ENCODE data around the gene MGAT3. TPM values are rescaled to one million over a fixed set of nuclear protein-coding genes. Genes with fewer than 3 reads are reported as not detected.

The MGAT3 gene
- total and polyA plus RNA-seq, 2 donors = 1.6 to 3.7 TPM

DNA sequence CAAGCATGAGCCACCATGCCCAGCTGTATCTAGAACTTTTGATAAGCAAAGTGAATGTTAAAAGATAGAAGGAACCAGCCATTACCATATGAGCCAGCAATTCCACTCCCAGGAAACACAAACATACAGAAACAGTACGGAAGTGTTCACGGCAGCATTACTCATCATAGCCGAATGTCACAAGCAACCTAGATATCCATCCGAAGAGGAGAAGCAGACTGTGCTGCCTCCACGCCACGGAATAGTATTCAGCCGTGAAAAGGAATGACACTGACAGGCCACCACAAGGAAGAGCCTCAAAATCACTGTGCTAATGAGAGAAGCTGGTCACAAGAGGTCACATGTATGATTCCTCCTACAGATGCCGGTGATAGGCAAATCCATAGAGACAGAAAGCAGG is 17.6 kb upstream of the MGAT3 start:
- Histone ChIP-seq H3K4me3 (ENCODE audit: low read length in 2 of 2) (no peak overlapping the region), H3K9me3 (ENCODE audit: control insufficient read depth in 2 of 2, insufficient read depth in 1 of 2, low read length in 1 of 2) (peaks cover 0 to 6% of the 10 kb centered on the region in 2 donors), H3K27ac (ENCODE audit: low read depth in 1 of 2, low read length in 1 of 2) (no peak overlapping the region), H3K36me3 (ENCODE audit: control insufficient read depth in 2 of 2, insufficient read depth in 2 of 2, low read length in 1 of 2) (peaks cover 4 to 7% of the 10 kb centered on the region in 2 donors), H3K27me3 (ENCODE audit: control insufficient read depth in 2 of 2, insufficient read depth in 1 of 2, low read length in 1 of 2) (peaks cover 0 to 11% of the 10 kb centered on the region in 2 donors), H3K4me1 (ENCODE audit: control insufficient read depth in 2 of 2, insufficient read depth in 2 of 2, low read length in 2 of 2) (peaks cover 11 to 20% of the 10 kb centered on the region in 2 donors)
- DNase-seq (ENCODE audit: low read depth in 6 of 9, low spot score in 9 of 9) = no peak
- WGBS = 90% methylated on average over 8 of the region's 8 CpGs

DNA sequence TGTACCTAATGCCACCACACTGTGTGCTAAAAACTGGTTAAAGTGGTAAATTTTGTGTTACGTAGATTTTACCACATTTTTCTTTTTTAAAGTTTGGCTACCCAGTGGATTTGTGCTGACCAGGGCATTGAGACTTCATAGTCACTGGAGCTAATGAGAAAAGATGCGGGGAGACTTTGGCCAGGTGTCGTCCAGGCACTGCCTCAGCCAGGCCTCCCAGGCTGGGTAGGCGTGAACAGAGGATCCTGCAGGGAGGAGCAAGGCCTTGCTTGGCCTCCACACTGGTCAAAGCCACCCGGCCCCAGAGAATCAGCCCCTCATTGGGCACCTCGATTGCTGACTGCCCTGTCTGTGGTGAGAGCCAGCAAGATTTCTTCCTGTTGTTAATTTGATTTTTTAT is 13.4 kb upstream of the MGAT3 start:
- Histone ChIP-seq H3K4me3 (ENCODE audit: low read length in 2 of 2) (no peak overlapping the region), H3K4me1 (ENCODE audit: control insufficient read depth in 2 of 2, insufficient read depth in 2 of 2, low read length in 2 of 2) (peaks cover 25 to 44% of the 10 kb centered on the region in 2 donors), H3K36me3 (ENCODE audit: control insufficient read depth in 2 of 2, insufficient read depth in 2 of 2, low read length in 1 of 2) (no peaks in the 10 kb centered on the region), H3K27me3 (ENCODE audit: control insufficient read depth in 2 of 2, insufficient read depth in 1 of 2, low read length in 1 of 2) (peaks cover 0 to 9% of the 10 kb centered on the region in 2 donors), H3K27ac (ENCODE audit: low read depth in 1 of 2, low read length in 1 of 2) (no peak overlapping the region), H3K9me3 (ENCODE audit: control insufficient read depth in 2 of 2, insufficient read depth in 1 of 2, low read length in 1 of 2) (peaks cover 0 to 10% of the 10 kb centered on the region in 2 donors)
- WGBS = 97% methylated on average over 6 of the region's 6 CpGs
- DNase-seq (ENCODE audit: low read depth in 6 of 9, low spot score in 9 of 9) = no peak

DNA sequence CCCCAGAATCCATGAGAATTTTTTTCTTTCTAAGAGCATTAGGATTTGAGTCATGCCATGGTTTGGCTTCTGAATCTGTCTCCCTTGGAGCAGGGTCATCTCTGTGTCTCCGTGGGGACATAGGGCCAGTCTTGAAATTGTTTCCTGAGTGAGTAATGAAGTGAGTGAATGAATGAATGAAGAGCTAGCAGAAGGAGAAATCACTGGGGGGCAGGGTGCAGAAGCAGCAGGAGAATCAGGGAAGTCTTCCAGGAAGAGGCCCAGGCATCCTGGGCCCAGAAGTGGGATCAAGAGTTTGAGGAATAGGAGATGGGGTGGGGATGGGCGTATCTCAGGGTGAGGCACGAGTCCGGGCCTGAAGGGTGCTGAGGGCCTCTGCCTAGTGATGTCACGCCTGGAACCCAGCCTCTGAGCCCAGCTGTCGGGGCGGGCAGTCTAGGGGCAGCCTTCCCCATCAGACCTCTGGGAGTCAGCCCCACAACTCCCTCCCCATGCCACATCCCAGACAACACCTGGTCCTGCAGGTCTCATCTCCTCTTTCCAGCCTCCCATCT is 12.5 kb upstream of the MGAT3 start:
- no peak for DNase-seq (ENCODE audit: low read depth in 6 of 9, low spot score in 9 of 9)
- H3K9me3 ChIP-seq (ENCODE audit: control insufficient read depth in 2 of 2, insufficient read depth in 1 of 2, low read length in 1 of 2) = peaks cover 0 to 10% of the 10 kb centered on the region in 2 donors
- peaks cover 27 to 48% of the 10 kb centered on the region in 2 donors for H3K4me1 ChIP-seq (ENCODE audit: control insufficient read depth in 2 of 2, insufficient read depth in 2 of 2, low read length in 2 of 2)
- H3K4me3 ChIP-seq (ENCODE audit: low read length in 2 of 2) = no peak overlapping the region
- 97% methylated on average over 7 of the region's 7 CpGs for WGBS
- peaks cover 0 to 6% of the 10 kb centered on the region in 2 donors for H3K27me3 ChIP-seq (ENCODE audit: control insufficient read depth in 2 of 2, insufficient read depth in 1 of 2, low read length in 1 of 2)
- H3K36me3 ChIP-seq (ENCODE audit: control insufficient read depth in 2 of 2, insufficient read depth in 2 of 2, low read length in 1 of 2) = no peaks in the 10 kb centered on the region
- H3K27ac ChIP-seq (ENCODE audit: low read depth in 1 of 2, low read length in 1 of 2) = no peak overlapping the region

DNA sequence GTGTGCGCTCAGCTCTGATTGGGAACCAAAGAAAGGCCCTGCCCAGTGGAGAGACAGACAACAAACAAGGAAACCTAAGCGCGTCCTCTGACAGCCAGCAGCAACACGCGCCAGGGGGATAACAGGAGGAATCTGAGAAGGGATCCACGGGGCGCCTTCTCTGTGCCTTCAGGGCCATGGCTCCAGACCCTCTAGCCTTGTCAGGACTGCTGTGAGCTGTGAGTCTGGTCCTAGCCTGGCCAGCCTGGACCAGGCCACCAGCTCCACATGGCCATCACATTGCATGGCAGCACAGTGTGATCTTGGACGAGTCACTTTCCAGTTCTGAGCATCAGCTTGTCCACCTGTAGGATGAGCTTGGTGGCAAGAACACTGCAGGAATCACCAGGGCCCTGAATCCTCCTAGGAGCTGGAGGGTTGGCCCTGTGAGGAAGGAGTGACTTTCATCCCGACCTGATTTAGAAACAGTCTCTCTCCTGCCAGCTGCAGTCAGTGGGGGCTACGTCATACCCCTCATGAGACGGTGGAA is 11.8 kb upstream of the MGAT3 start:
- H3K9me3 ChIP-seq (ENCODE audit: control insufficient read depth in 2 of 2, insufficient read depth in 1 of 2, low read length in 1 of 2) = peaks cover 0 to 10% of the 10 kb centered on the region in 2 donors
- peaks cover 27 to 53% of the 10 kb centered on the region in 2 donors for H3K4me1 ChIP-seq (ENCODE audit: control insufficient read depth in 2 of 2, insufficient read depth in 2 of 2, low read length in 2 of 2)
- no peaks in the 10 kb centered on the region for H3K36me3 ChIP-seq (ENCODE audit: control insufficient read depth in 2 of 2, insufficient read depth in 2 of 2, low read length in 1 of 2)
- H3K4me3 ChIP-seq (ENCODE audit: low read length in 2 of 2) = no peak overlapping the region
- no peak for DNase-seq (ENCODE audit: low read depth in 6 of 9, low spot score in 9 of 9)
- 92% methylated on average over 11 of the region's 11 CpGs for WGBS
- H3K27me3 ChIP-seq (ENCODE audit: control insufficient read depth in 2 of 2, insufficient read depth in 1 of 2, low read length in 1 of 2) = peaks cover 0 to 6% of the 10 kb centered on the region in 2 donors
- no peak overlapping the region for H3K27ac ChIP-seq (ENCODE audit: low read depth in 1 of 2, low read length in 1 of 2)

DNA sequence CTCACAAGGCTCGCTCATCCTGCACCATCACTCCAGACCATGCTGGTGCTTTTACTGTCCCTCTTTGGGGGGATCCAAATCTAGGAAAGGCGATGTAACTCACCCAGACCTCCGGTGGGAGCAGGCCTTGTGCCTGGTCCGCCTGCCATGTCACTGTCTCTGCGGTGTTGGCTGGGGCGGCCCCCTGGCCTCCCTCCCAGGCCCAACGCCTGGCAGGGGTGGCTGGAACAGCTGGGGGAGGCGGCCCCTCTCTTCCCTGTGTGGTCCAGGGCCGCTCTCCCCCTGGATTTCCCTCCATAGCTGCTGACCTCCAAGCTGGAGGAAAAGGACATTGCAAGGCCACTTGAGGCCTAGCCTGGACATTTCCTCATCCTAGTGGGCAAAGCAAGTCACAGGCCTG is 11.1 kb upstream of the MGAT3 start:
- H3K4me1 ChIP-seq (ENCODE audit: control insufficient read depth in 2 of 2, insufficient read depth in 2 of 2, low read length in 2 of 2) = peaks cover 27 to 53% of the 10 kb centered on the region in 2 donors
- H3K27ac ChIP-seq (ENCODE audit: low read depth in 1 of 2, low read length in 1 of 2) = peak overlapping the region in 1 of 2 donors; percentile 48
- peaks cover 0 to 7% of the 10 kb centered on the region in 2 donors for H3K9me3 ChIP-seq (ENCODE audit: control insufficient read depth in 2 of 2, insufficient read depth in 1 of 2, low read length in 1 of 2)
- 97% methylated on average over 9 of the region's 9 CpGs for WGBS
- H3K36me3 ChIP-seq (ENCODE audit: control insufficient read depth in 2 of 2, insufficient read depth in 2 of 2, low read length in 1 of 2) = no peaks in the 10 kb centered on the region
- no peak for DNase-seq (ENCODE audit: low read depth in 6 of 9, low spot score in 9 of 9)
- H3K4me3 ChIP-seq (ENCODE audit: low read length in 2 of 2) = no peak overlapping the region
- peaks cover 0 to 6% of the 10 kb centered on the region in 2 donors for H3K27me3 ChIP-seq (ENCODE audit: control insufficient read depth in 2 of 2, insufficient read depth in 1 of 2, low read length in 1 of 2)

DNA sequence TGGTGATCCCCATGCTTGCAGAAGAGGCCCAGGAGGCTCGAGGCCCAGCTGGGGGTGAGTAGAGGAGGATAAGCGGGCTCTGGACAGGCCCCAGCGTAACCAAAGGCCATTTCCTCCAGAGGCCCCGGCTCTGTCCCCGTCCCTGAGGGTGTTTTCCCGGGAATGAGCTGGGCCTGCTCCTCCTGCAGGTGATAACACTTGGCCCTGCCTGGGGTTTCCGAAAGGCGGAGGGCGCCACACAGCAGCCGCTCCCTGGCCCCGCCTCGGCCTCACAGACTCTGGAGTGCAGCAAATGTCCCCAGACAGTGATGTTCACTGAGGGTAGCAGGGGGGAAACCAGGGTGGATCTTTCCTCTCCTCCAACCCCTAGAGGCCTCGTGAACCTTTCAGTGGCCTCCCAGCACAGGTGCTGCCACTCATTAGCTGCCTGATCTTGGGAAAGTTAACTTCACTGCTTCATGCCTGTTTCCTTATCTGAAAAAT is 10.5 kb upstream of the MGAT3 start:
- Histone ChIP-seq H3K9me3 (ENCODE audit: control insufficient read depth in 2 of 2, insufficient read depth in 1 of 2, low read length in 1 of 2) (peaks cover 0 to 4% of the 10 kb centered on the region in 2 donors), H3K27me3 (ENCODE audit: control insufficient read depth in 2 of 2, insufficient read depth in 1 of 2, low read length in 1 of 2) (peaks cover 0 to 6% of the 10 kb centered on the region in 2 donors), H3K27ac (ENCODE audit: low read depth in 1 of 2, low read length in 1 of 2) (peak overlapping the region; percentile 48 to 89), H3K4me1 (ENCODE audit: control insufficient read depth in 2 of 2, insufficient read depth in 2 of 2, low read length in 2 of 2) (peaks cover 27 to 53% of the 10 kb centered on the region in 2 donors), H3K36me3 (ENCODE audit: control insufficient read depth in 2 of 2, insufficient read depth in 2 of 2, low read length in 1 of 2) (no peaks in the 10 kb centered on the region), H3K4me3 (ENCODE audit: low read length in 2 of 2) (no peak overlapping the region)
- 74% methylated on average over 13 of the region's 13 CpGs for WGBS
- peak in 2 of 9 donors; percentile 23 to 25 for DNase-seq (ENCODE audit: low read depth in 6 of 9, low spot score in 9 of 9)

DNA sequence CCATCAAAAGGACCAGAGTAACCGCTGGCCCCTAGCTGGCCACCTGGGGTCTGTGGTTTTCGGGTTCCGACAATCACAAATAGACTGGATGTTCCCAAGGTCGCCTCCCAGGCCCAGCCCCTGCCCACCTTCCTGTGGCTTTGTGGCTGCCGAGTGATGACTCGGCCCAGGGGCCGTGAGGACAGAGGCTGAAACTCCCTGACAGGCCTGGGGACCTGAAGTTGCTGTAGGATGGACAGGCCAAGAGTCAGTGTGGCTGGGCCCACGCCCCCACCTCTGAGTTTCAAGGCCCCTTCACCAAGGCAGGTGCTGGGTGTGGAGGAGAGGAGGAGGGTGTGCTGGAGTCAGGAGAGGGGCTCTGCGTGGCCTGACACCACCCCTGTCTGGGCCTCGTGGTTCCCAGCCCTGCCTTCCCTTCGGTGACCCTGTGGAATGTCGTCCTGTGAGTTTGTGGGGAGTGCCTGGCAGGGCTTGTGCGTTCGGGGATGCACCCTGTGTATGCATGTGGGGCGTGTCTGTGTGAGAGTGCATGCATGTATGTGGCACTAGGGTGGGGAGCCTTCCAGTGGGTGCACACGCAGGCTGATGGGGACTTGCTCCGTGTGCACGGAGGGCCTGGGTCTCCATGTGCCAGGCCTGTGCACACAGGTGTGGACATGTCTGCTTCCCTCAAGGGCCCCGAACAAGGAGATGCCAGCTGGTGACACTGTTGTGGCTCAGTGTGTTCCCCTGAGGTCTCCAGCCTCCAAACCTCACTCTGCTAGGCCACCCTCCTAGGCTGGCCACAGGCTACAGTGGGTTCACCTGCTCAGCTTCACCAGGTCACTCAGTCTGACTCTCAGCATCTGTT is 8.4 kb upstream of the MGAT3 start:
- peaks cover 0 to 4% of the 10 kb centered on the region in 2 donors for H3K9me3 ChIP-seq (ENCODE audit: control insufficient read depth in 2 of 2, insufficient read depth in 1 of 2, low read length in 1 of 2)
- H3K4me3 ChIP-seq (ENCODE audit: low read length in 2 of 2) = no peak overlapping the region
- peaks cover 0 to 8% of the 10 kb centered on the region in 2 donors for H3K27me3 ChIP-seq (ENCODE audit: control insufficient read depth in 2 of 2, insufficient read depth in 1 of 2, low read length in 1 of 2)
- 64% methylated on average over 19 of the region's 19 CpGs for WGBS
- DNase-seq (ENCODE audit: low read depth in 6 of 9, low spot score in 9 of 9) = no peak
- no peak overlapping the region for H3K27ac ChIP-seq (ENCODE audit: low read depth in 1 of 2, low read length in 1 of 2)
- no peaks in the 10 kb centered on the region for H3K36me3 ChIP-seq (ENCODE audit: control insufficient read depth in 2 of 2, insufficient read depth in 2 of 2, low read length in 1 of 2)
- peaks cover 27 to 56% of the 10 kb centered on the region in 2 donors for H3K4me1 ChIP-seq (ENCODE audit: control insufficient read depth in 2 of 2, insufficient read depth in 2 of 2, low read length in 2 of 2)

DNA sequence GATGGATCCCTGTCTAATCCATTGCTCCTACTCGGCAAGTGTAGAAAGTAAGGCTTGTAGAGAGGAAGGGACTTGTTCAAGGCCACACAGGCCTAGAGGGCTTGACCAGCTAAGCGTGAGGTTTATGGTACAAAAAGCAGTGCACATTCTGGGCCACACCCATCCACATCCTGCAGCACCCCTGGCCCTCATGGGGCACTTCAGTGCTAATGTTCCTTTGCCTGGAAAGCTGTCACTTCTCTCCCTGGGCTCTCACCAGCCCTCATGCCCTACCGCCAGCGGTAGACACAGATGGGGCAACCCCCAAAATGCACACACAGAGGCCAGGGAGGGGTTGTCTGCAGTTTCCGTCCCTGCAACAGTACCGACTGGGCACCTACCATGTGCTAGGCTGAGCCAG is 7.1 kb upstream of the MGAT3 start:
- peaks cover 0 to 20% of the 10 kb centered on the region in 2 donors for H3K27me3 ChIP-seq (ENCODE audit: control insufficient read depth in 2 of 2, insufficient read depth in 1 of 2, low read length in 1 of 2)
- peaks cover 0 to 4% of the 10 kb centered on the region in 2 donors for H3K9me3 ChIP-seq (ENCODE audit: control insufficient read depth in 2 of 2, insufficient read depth in 1 of 2, low read length in 1 of 2)
- peaks cover 27 to 51% of the 10 kb centered on the region in 2 donors for H3K4me1 ChIP-seq (ENCODE audit: control insufficient read depth in 2 of 2, insufficient read depth in 2 of 2, low read length in 2 of 2)
- no peaks in the 10 kb centered on the region for H3K36me3 ChIP-seq (ENCODE audit: control insufficient read depth in 2 of 2, insufficient read depth in 2 of 2, low read length in 1 of 2)
- WGBS = 94% methylated on average over 6 of the region's 6 CpGs
- no peak for DNase-seq (ENCODE audit: low read depth in 6 of 9, low spot score in 9 of 9)
- no peak overlapping the region for H3K27ac ChIP-seq (ENCODE audit: low read depth in 1 of 2, low read length in 1 of 2)
- no peak overlapping the region for H3K4me3 ChIP-seq (ENCODE audit: low read length in 2 of 2)
